Trophoblast cell (in vitro differentiated cells and primary cell): ENCODE results near the gene PHF21A.
"Not testable (repeated sequence)": the region's sequence is repeated elsewhere in the genome, so short reads cannot be mapped to it uniquely, and the experiment has no call there.

ENCODE experiments used
- DNase-seq, 2 donors: peaks; one replicate each; pipeline ENCODE4 v3.0.0-alpha.2; 2016
- H2AFZ ChIP-seq: 2 replicates; pipeline ENCODE4 v1.6.1; 2013; ENCODE audit warnings: low read length, moderate library complexity, mild to moderate bottlenecking; ENCODE audit not compliant: insufficient read depth, poor library complexity
- H2AK5ac ChIP-seq: 2 replicates; pipeline ENCODE4 v1.6.1; 2013; ENCODE audit warnings: mild to moderate bottlenecking, low read length
- H2BK120ac ChIP-seq: 2 replicates; pipeline ENCODE4 v1.6.1; 2013; ENCODE audit warnings: low read length, mild to moderate bottlenecking, moderate library complexity; ENCODE audit not compliant: insufficient read depth, poor library complexity
- H2BK12ac ChIP-seq: 2 replicates; pipeline ENCODE4 v1.6.1; 2013; ENCODE audit warnings: mild to moderate bottlenecking, low read length, moderate library complexity
- H2BK5ac ChIP-seq: 2 replicates; pipeline ENCODE4 v1.6.1; 2013; ENCODE audit warnings: low read length, low read depth, moderate library complexity, mild to moderate bottlenecking; ENCODE audit not compliant: poor library complexity
- H3K14ac ChIP-seq: 2 replicates; pipeline ENCODE4 v1.6.1; 2013; ENCODE audit warnings: mild to moderate bottlenecking, low read length
- H3K18ac ChIP-seq: 2 replicates; pipeline ENCODE4 v1.6.1; 2013; ENCODE audit warnings: mild to moderate bottlenecking, low read length
- H3K23ac ChIP-seq: 2 replicates; pipeline ENCODE4 v1.6.1; 2013; ENCODE audit warnings: low read length
- H3K27ac ChIP-seq: 2 replicates; pipeline ENCODE4 v1.5.1; 2013; ENCODE audit warnings: low read depth, mild to moderate bottlenecking, inconsistent platforms, low read length, moderate library complexity
- H3K27me3 ChIP-seq: 2 replicates; pipeline ENCODE4 v1.6.1; 2013; ENCODE audit warnings: inconsistent platforms, mild to moderate bottlenecking, low read length, moderate library complexity; ENCODE audit not compliant: insufficient read depth
- H3K36me3 ChIP-seq, 2 experiments: 1 replicate in 1 of 2; 2 replicates in 1 of 2; pipeline ENCODE4 v1.6.1; 2013; ENCODE audit warnings: low read length in 2 of 2, mild to moderate bottlenecking in 2 of 2, moderate library complexity in 1 of 2; ENCODE audit not compliant: insufficient read depth in 2 of 2, control insufficient read depth in 1 of 2
- H3K4ac ChIP-seq: 2 replicates; pipeline ENCODE4 v1.6.1; 2013; ENCODE audit warnings: low read depth, mild to moderate bottlenecking, low read length, moderate library complexity
- H3K4me1 ChIP-seq, 2 experiments: 1 replicate in 1 of 2; 2 replicates in 1 of 2; pipeline ENCODE4 v1.6.1; 2013; ENCODE audit warnings: low read length in 2 of 2, mild to moderate bottlenecking in 2 of 2, moderate library complexity in 1 of 2; ENCODE audit not compliant: insufficient read depth in 2 of 2, control insufficient read depth in 1 of 2
- H3K4me2 ChIP-seq: 2 replicates; pipeline ENCODE4 v1.6.1; 2013; ENCODE audit warnings: inconsistent platforms, mild to moderate bottlenecking, low read length, moderate library complexity
- H3K4me3 ChIP-seq: 2 replicates; pipeline ENCODE4 v1.5.1; 2013; ENCODE audit warnings: mild to moderate bottlenecking, low read depth, low read length, inconsistent platforms
- H3K79me1 ChIP-seq: one replicate; pipeline ENCODE4 v1.6.1; 2013; ENCODE audit warnings: low read length
- H3K79me2 ChIP-seq: 2 replicates; pipeline ENCODE4 v1.6.1; 2013; ENCODE audit warnings: low read length, mild to moderate bottlenecking; ENCODE audit not compliant: control insufficient read depth, insufficient read depth, poor library complexity
- H3K9ac ChIP-seq: 2 replicates; pipeline ENCODE4 v1.6.1; 2013; ENCODE audit warnings: mild to moderate bottlenecking, low read length
- H3K9me3 ChIP-seq: 2 replicates; pipeline ENCODE4 v1.6.1; 2013; ENCODE audit warnings: low read depth, mild to moderate bottlenecking, control low read depth, inconsistent platforms, low read length; ENCODE audit not compliant: insufficient read depth
- H4K12ac ChIP-seq: 2 replicates; pipeline ENCODE4 v1.6.1; 2013; ENCODE audit warnings: low read depth, mild to moderate bottlenecking, low read length, moderate library complexity
- H4K8ac ChIP-seq: 2 replicates; pipeline ENCODE4 v1.6.1; 2013; ENCODE audit warnings: low read depth, mild to moderate bottlenecking, low read length, moderate library complexity
- H4K91ac ChIP-seq: one replicate; pipeline ENCODE4 v1.6.1; 2013; ENCODE audit warnings: low read depth, mild to moderate bottlenecking, low read length, moderate library complexity
- WGBS: extraction: QIAGEN DNeasy Blood & Tissue Kit; methylation state at CpG from one replicate; pipeline ENCODE4 v1.1.7; 2013; ENCODE audit warnings: missing lambda C conversion rate; ENCODE audit not compliant: insufficient read length, insufficient coverage; ENCODE audit errors: extremely low coverage; 5-methylcytosine and 5-hydroxymethylcytosine counted together

Gene PHF21A

DNA sequence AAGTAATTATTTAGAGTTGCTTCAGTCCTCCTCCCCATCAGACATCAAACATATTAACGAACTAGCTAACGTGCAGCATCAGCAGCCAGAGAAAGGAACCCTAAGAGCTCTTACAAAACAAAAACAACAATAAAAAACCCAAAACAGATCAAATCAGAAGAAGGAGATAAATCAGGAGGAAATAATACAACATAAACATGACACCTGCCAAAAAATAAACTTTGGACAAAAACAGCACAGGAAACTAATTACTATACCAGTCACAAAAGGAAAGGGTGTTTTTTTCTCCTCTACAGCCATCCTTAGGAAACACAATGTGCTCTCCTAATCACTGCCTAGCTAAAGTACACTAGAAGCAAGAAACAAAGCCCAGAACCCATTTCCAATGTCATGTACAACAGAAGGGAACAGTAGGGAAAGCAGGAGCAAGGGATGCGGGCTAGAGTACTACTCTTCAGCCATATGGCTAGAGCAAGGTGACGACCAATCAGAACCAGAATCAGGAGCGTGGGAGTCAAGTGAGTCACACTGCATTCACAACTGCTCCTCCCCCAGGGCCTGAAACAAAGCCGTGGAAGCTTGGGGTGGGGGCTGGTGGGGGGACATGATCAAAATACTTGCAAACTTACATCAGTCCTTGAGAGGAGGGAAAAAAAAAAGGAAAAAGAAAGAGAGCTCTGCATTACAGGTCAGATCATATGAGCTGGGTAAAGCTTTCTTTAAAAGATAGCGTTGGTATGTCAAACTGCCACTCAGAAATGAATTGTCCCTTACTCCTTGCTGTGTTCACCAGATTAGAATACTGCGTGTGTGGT lies 138.4 kb downstream of the PHF21A start:
- no peak overlapping the region for H4K12ac ChIP-seq

DNA sequence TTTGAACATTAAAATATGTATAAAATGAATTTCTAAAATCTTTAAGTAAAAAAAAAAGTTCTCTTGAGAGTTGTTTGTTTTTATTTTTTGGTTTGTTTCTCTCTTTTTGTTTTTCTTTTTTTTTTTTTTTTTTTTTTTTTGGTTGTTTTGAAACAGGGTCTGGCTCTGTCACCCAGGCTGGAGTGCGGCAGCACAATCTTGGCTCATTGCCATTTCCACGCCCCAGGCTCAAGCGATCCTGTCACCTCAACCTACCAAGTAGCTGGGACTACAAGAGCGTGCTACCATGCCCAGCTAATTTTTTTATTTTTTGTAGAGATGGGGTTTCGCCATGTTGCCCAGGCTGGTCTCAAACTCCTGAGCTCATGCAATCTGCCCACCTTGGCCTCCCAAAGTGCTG lies 139.4 kb downstream of the PHF21A start:
- H4K91ac ChIP-seq, H2BK5ac ChIP-seq, H3K36me3 ChIP-seq, H3K4ac ChIP-seq, H4K8ac ChIP-seq, H3K27me3 ChIP-seq, H3K4me2 ChIP-seq, H3K9me3 ChIP-seq, H3K27ac ChIP-seq, H2AK5ac ChIP-seq, H3K4me1 ChIP-seq, H3K9ac ChIP-seq, H3K79me1 ChIP-seq, H3K14ac ChIP-seq, H3K4me3 ChIP-seq, H3K18ac ChIP-seq, DNase-seq, H3K23ac ChIP-seq, H2BK12ac ChIP-seq, H2AFZ ChIP-seq, H2BK120ac ChIP-seq, H3K79me2 ChIP-seq, H4K12ac ChIP-seq: not testable (repeated sequence)
- no CpG with 5 or more reads among the region's 5 CpGs for WGBS

More for the DNA sequence above, 138.4 kb downstream of the PHF21A start:
- Histone ChIP-seq H3K9ac (no peak overlapping the region), H3K4me1 (peaks cover 0 to 2% of the 10 kb centered on the region in 2 experiments), H3K4me2 (peak overlapping the region; percentile 43), H3K79me1 (no peaks in the 10 kb centered on the region), H4K8ac (no peak overlapping the region), H2BK120ac (no peak overlapping the region), H3K4me3 (no peak overlapping the region), H3K27me3 (no peaks in the 10 kb centered on the region), H2AFZ (no peak overlapping the region), H3K4ac (no peak overlapping the region), H4K91ac (no peak overlapping the region), H2BK5ac (no peak overlapping the region), H3K14ac (no peak overlapping the region), H3K36me3 (peaks cover 0 to 2% of the 10 kb centered on the region in 2 experiments), H3K18ac (no peak overlapping the region), H3K27ac (no peak overlapping the region), H3K9me3 (no peaks in the 10 kb centered on the region), H3K23ac (no peak overlapping the region), H2AK5ac (no peak overlapping the region), H2BK12ac (no peak overlapping the region), H3K79me2 (no peaks in the 10 kb centered on the region)
- no CpG with 5 or more reads among the region's 8 CpGs for WGBS
- DNase-seq, result peak; percentile 42 to 70

GRCh38 chr11:45974806-45975205 lies 146.4 kb downstream of the PHF21A start:
- no peaks in the 10 kb centered on the region for H3K4me1 ChIP-seq
- no peak overlapping the region for H4K12ac ChIP-seq
- WGBS, result no CpG with 5 or more reads among the region's 1 CpG
- no peak overlapping the region for H2BK120ac ChIP-seq
- H3K14ac ChIP-seq, result no peak overlapping the region
- H2AFZ ChIP-seq, result no peak overlapping the region
- no peaks in the 10 kb centered on the region for H3K27me3 ChIP-seq
- H3K36me3 ChIP-seq, result peaks cover 6% of the 10 kb centered on the region in 2 experiments
- H3K4me3 ChIP-seq, result no peak overlapping the region
- H3K79me1 ChIP-seq, result no peaks in the 10 kb centered on the region
- no peak overlapping the region for H3K9ac ChIP-seq
- no peak overlapping the region for H2BK5ac ChIP-seq
- H3K4ac ChIP-seq, result no peak overlapping the region
- H4K8ac ChIP-seq, result no peak overlapping the region
- H4K91ac ChIP-seq, result no peak overlapping the region
- no peaks in the 10 kb centered on the region for H3K9me3 ChIP-seq
- no peak for DNase-seq
- H3K18ac ChIP-seq, result no peak overlapping the region
- H3K79me2 ChIP-seq, result no peaks in the 10 kb centered on the region
- H3K23ac ChIP-seq, result no peak overlapping the region
- no peak overlapping the region for H3K4me2 ChIP-seq
- H2AK5ac ChIP-seq, result no peak overlapping the region
- no peak overlapping the region for H3K27ac ChIP-seq
- no peak overlapping the region for H2BK12ac ChIP-seq

- Histone ChIP-seq H3K9me3 (no peaks in the 10 kb centered on the region), H3K14ac (no peak overlapping the region), H3K27ac (no peak overlapping the region), H2BK120ac (no peak overlapping the region), H2AFZ (no peak overlapping the region), H3K79me2 (no peaks in the 10 kb centered on the region), H3K23ac (no peak overlapping the region), H2BK5ac (no peak overlapping the region), H3K4me3 (no peak overlapping the region), H3K9ac (no peak overlapping the region), H2BK12ac (no peak overlapping the region), H3K4me1 (no peaks in the 10 kb centered on the region), H3K36me3 (peaks cover 6% of the 10 kb centered on the region in 2 experiments), H2AK5ac (no peak overlapping the region), H3K4ac (no peak overlapping the region), H4K12ac (no peak overlapping the region), H3K4me2 (no peak overlapping the region), H4K8ac (no peak overlapping the region), H3K18ac (no peak overlapping the region), H3K27me3 (no peaks in the 10 kb centered on the region), H4K91ac (no peak overlapping the region), H3K79me1 (no peaks in the 10 kb centered on the region)
- no CpG with 5 or more reads among the region's 4 CpGs for WGBS
- DNase-seq, result no peak
These were observed 147.7 kb downstream of the PHF21A start for GRCh38 chr11:45973601-45974000.
